ENCODE results near the gene VWA1.

VWA1 gene

GRCh38 chr1:1435106-1435903 lies at the start of gene VWA1:
TSS of gene VWA1 (plus strand) at chr1:1435690. CDS start at chr1:1435749, 59 bp downstream.
- peak; percentile 96 for DNase-seq (ENCODE audit: low spot score)

GRCh38 chr1:1385931-1386330 lies 49.6 kb upstream of the VWA1 start:
- no peak for DNase-seq (ENCODE audit: low spot score)
- no peak for TF ChIP-seq CTCF (IDR thresholded peaks at IDR 0.05; ENCODE audit: extremely low read depth, insufficient read depth, missing control alignments)
- in situ Hi-C loops (cut with MboI; ENCODE audit: low pct_unique_long_range_greater_than_20kb, low sequenced_read_pairs, unreplicated experiment) = no loop called here

More at GRCh38 chr1:1435106-1435903, at the start of gene VWA1:
- no peak for TF ChIP-seq CTCF (IDR thresholded peaks at IDR 0.05; ENCODE audit: extremely low read depth, insufficient read depth, missing control alignments)
- in situ Hi-C loops (cut with MboI; ENCODE audit: low pct_unique_long_range_greater_than_20kb, low sequenced_read_pairs, unreplicated experiment) = no loop called here

- no peak for DNase-seq (ENCODE audit: low spot score)
- TF ChIP-seq CTCF (IDR thresholded peaks at IDR 0.05; ENCODE audit: extremely low read depth, insufficient read depth, missing control alignments) = no peak
- in situ Hi-C loops (cut with MboI; ENCODE audit: low pct_unique_long_range_greater_than_20kb, low sequenced_read_pairs, unreplicated experiment) = no loop called here
These were observed 48.1 kb upstream of the VWA1 start for GRCh38 chr1:1387098-1388077.

GRCh38 chr1:1388078-1388472 lies 47.4 kb upstream of the VWA1 start:
- in situ Hi-C loops (cut with MboI; ENCODE audit: low pct_unique_long_range_greater_than_20kb, low sequenced_read_pairs, unreplicated experiment) = no loop called here
- DNase-seq (ENCODE audit: low spot score) = no peak
- TF ChIP-seq CTCF (IDR thresholded peaks at IDR 0.05; ENCODE audit: extremely low read depth, insufficient read depth, missing control alignments) = no peak

- TF ChIP-seq CTCF (IDR thresholded peaks at IDR 0.05; ENCODE audit: extremely low read depth, insufficient read depth, missing control alignments) = no peak
- no peak for DNase-seq (ENCODE audit: low spot score)
- in situ Hi-C loops (cut with MboI; ENCODE audit: low pct_unique_long_range_greater_than_20kb, low sequenced_read_pairs, unreplicated experiment) = no loop called here
These were observed 44.8 kb upstream of the VWA1 start for GRCh38 chr1:1390675-1391074.

GRCh38 chr1:1391225-1391624 lies 44.3 kb upstream of the VWA1 start:
- no peak for TF ChIP-seq CTCF (IDR thresholded peaks at IDR 0.05; ENCODE audit: extremely low read depth, insufficient read depth, missing control alignments)
- no peak for DNase-seq (ENCODE audit: low spot score)
- in situ Hi-C loops (cut with MboI; ENCODE audit: low pct_unique_long_range_greater_than_20kb, low sequenced_read_pairs, unreplicated experiment) = no loop called here

Measured in GM13977 (cell line).